OCI-LY1 (cell line): ENCODE measurements around the gene MVP.

Experiments used
- H2AFZ ChIP-seq: fragments of 200-600 bp; sonication (generic), shearing (Covaris generic); 2 replicates; pipeline ENCODE4 v1.6.0; 2014; ENCODE audit warnings: antibody characterized with exemption, mild to moderate bottlenecking, low read length
- H3F3A ChIP-seq: fragments of 200-600 bp; sonication (generic), shearing (Covaris generic); 2 replicates; pipeline ENCODE4 v1.6.0; 2014; ENCODE audit warnings: mild to moderate bottlenecking, antibody characterized with exemption, low read length, moderate library complexity; ENCODE audit not compliant: insufficient read depth
- H3K27ac ChIP-seq: fragments of 200-600 bp; sonication (generic); 2 replicates; pipeline ENCODE4 v1.5.1; 2014; ENCODE audit warnings: low read length, mixed run types, mild to moderate bottlenecking, low read depth; ENCODE audit not compliant: poor library complexity, severe bottlenecking
- H3K27me3 ChIP-seq: fragments of 200-600 bp; sonication (generic); 2 replicates; pipeline ENCODE4 v1.6.0; 2014; ENCODE audit warnings: antibody characterized with exemption, mild to moderate bottlenecking, low read length, moderate library complexity; ENCODE audit not compliant: insufficient read depth
- H3K36me3 ChIP-seq: fragments of 200-600 bp; sonication (generic); 2 replicates; pipeline ENCODE4 v1.6.1; 2014; ENCODE audit warnings: mild to moderate bottlenecking, antibody characterized with exemption, low read length, moderate library complexity, mixed read lengths; ENCODE audit not compliant: insufficient read depth
- H3K4me1 ChIP-seq: fragments of 200-600 bp; sonication (generic); 2 replicates; pipeline ENCODE4 v1.5.1; 2014; ENCODE audit warnings: mild to moderate bottlenecking, low read length, moderate library complexity; ENCODE audit not compliant: insufficient read depth, severe bottlenecking
- H3K4me2 ChIP-seq: fragments of 200-600 bp; sonication (generic), shearing (Covaris generic); 2 replicates; pipeline ENCODE4 v1.6.1; 2014; ENCODE audit warnings: low read length
- H3K4me3 ChIP-seq: fragments of 200-600 bp; sonication (generic); 2 replicates; pipeline ENCODE4 v1.5.1; 2014; ENCODE audit warnings: low read length, low read depth, mild to moderate bottlenecking, mixed read lengths; ENCODE audit not compliant: poor library complexity, severe bottlenecking
- H3K79me2 ChIP-seq: fragments of 200-600 bp; shearing (Covaris generic); 2 replicates; pipeline ENCODE4 v1.6.1; 2016; ENCODE audit warnings: mixed run types, low read length, mixed read lengths; ENCODE audit not compliant: insufficient read depth
- H3K9ac ChIP-seq: fragments of 200-600 bp; sonication (generic), shearing (Covaris generic); 2 replicates; pipeline ENCODE4 v1.6.1; 2014; ENCODE audit warnings: mild to moderate bottlenecking, low read length, mixed read lengths
- H3K9me2 ChIP-seq: fragments of 200-600 bp; sonication (generic), shearing (Covaris generic); 2 replicates; pipeline ENCODE4 v1.6.1; 2014; ENCODE audit warnings: low read depth, mild to moderate bottlenecking, low read length, mixed read lengths
- H3K9me3 ChIP-seq: fragments of 200-600 bp; shearing (Covaris generic); 2 replicates; pipeline ENCODE4 v1.6.1; 2014; ENCODE audit warnings: low read length, mixed read lengths
- H4K20me1 ChIP-seq: fragments of 200-600 bp; sonication (generic), shearing (Covaris generic); 2 replicates; pipeline ENCODE4 v1.6.0; 2016; ENCODE audit warnings: mild to moderate bottlenecking, low read length; ENCODE audit not compliant: insufficient read depth
- CTCF ChIP-seq: fragments of 200-600 bp; sonication (generic), shearing (Covaris generic); IDR thresholded peaks from 2 replicates; pipeline ENCODE4 v1.5.1; 2017; ENCODE audit warnings: mild to moderate bottlenecking, antibody characterized with exemption, low read length, moderate library complexity, mixed read lengths
- EZH2 ChIP-seq: fragments of 200-600 bp; sonication (generic), shearing (Covaris generic); IDR thresholded peaks from 2 replicates; pipeline ENCODE4 v1.8.0; 2017; ENCODE audit warnings: borderline replicate concordance, mixed run types, mild to moderate bottlenecking, antibody characterized with exemption, low read length, moderate library complexity, mixed read lengths

MVP gene

GRCh38 chr16:29876594-29877249 lies 56.5 kb downstream of the MVP start:
- Histone ChIP-seq H3K9me2 (no peaks in the 10 kb centered on the region), H3K4me2 (no peak overlapping the region), H3K9ac (no peak overlapping the region), H3K36me3 (no peaks in the 10 kb centered on the region), H3K27ac (no peak overlapping the region), H3F3A (no peaks in the 10 kb centered on the region), H3K27me3 (no peaks in the 10 kb centered on the region), H3K4me3 (no peak overlapping the region), H3K79me2 (no peaks in the 10 kb centered on the region), H2AFZ (no peak overlapping the region), H4K20me1 (no peaks in the 10 kb centered on the region), H3K9me3 (no peaks in the 10 kb centered on the region), H3K4me1 (no peaks in the 10 kb centered on the region)
- no peak for TF ChIP-seq EZH2
- no peak for TF ChIP-seq CTCF

GRCh38 chr16:29877266-29877961 lies 57.2 kb downstream of the MVP start:
- no peak overlapping the region for H2AFZ ChIP-seq

GRCh38 chr16:29878172-29878571 lies 57.9 kb downstream of the MVP start:
- Histone ChIP-seq H3K4me3 (no peak overlapping the region), H3K9ac (no peak overlapping the region), H3F3A (no peaks in the 10 kb centered on the region), H3K79me2 (no peaks in the 10 kb centered on the region), H2AFZ (no peak overlapping the region), H3K9me3 (no peaks in the 10 kb centered on the region), H3K4me1 (no peaks in the 10 kb centered on the region), H3K36me3 (no peaks in the 10 kb centered on the region), H3K27ac (no peak overlapping the region), H3K27me3 (no peaks in the 10 kb centered on the region), H3K4me2 (no peak overlapping the region), H3K9me2 (no peaks in the 10 kb centered on the region), H4K20me1 (no peaks in the 10 kb centered on the region)
- TF ChIP-seq EZH2 (no peak), CTCF (no peak)

More at GRCh38 chr16:29877266-29877961, 57.2 kb downstream of the MVP start:
- TF ChIP-seq CTCF (no peak), EZH2 (no peak)
- H3K36me3 ChIP-seq = no peaks in the 10 kb centered on the region
- no peaks in the 10 kb centered on the region for H3K4me1 ChIP-seq
- no peaks in the 10 kb centered on the region for H3F3A ChIP-seq
- H3K9ac ChIP-seq = no peak overlapping the region
- H3K4me3 ChIP-seq = no peak overlapping the region
- H3K27me3 ChIP-seq = no peaks in the 10 kb centered on the region
- no peaks in the 10 kb centered on the region for H3K9me3 ChIP-seq
- no peaks in the 10 kb centered on the region for H4K20me1 ChIP-seq
- no peaks in the 10 kb centered on the region for H3K9me2 ChIP-seq
- no peaks in the 10 kb centered on the region for H3K79me2 ChIP-seq
- H3K27ac ChIP-seq = no peak overlapping the region
- no peak overlapping the region for H3K4me2 ChIP-seq
